Gastrocnemius medialis (tissue), 4 donors: Measurements from ENCODE around the gene LAMB1. TPM values are rescaled to one million over a fixed set of nuclear protein-coding genes. Genes with fewer than 3 reads are reported as not detected.
"Not testable (repeated sequence)": the region's sequence is repeated elsewhere in the genome, so short reads cannot be mapped to it uniquely, and the experiment has no call there.

Source experiments
- ATAC-seq, 2 donors: fragments of 150-250 bp; one replicate each; pipeline ENCODE4 v1.9.1; 2016
- DNase-seq, 2 donors: peaks; one replicate each; pipeline ENCODE4 v3.0.0-alpha.2; 2019
- H3K27ac ChIP-seq, 4 donors: fragments of 200-600 bp; sonication (generic); 1 replicate in 1 of 4; 2 replicates in 3 of 4; pipeline ENCODE4 v1.5.1; 2016 to 2018; ENCODE audit warnings: mild to moderate bottlenecking in 2 of 4, moderate library complexity in 1 of 4
- H3K27me3 ChIP-seq, 3 donors: fragments of 200-600 bp; sonication (generic) in 2 of 3; 1 replicate in 1 of 3; 2 replicates in 2 of 3; pipeline versions ENCODE4 v1.5.1 to v1.6.0; 2016 to 2019; ENCODE audit warnings: mild to moderate bottlenecking in 1 of 3, moderate library complexity in 1 of 3
- H3K36me3 ChIP-seq, 2 donors: fragments of 200-600 bp; sonication (generic) in 1 of 2; one replicate each; pipeline ENCODE4 v1.5.1; 2017 to 2018
- H3K4me1 ChIP-seq, 2 donors: fragments of 200-600 bp; sonication (generic) in 1 of 2; one replicate each; pipeline ENCODE4 v1.5.1; 2016 to 2017; ENCODE audit warnings: mild to moderate bottlenecking in 2 of 2
- H3K4me3 ChIP-seq, 4 donors: fragments of 200-600 bp; sonication (generic) in 3 of 4; 1 replicate in 1 of 4; 2 replicates in 3 of 4; pipeline ENCODE4 v1.5.1; 2016 to 2019; ENCODE audit warnings: mild to moderate bottlenecking in 2 of 4
- H3K9me3 ChIP-seq, 3 donors: fragments of 200-600 bp; sonication (generic) in 2 of 3; 1 replicate in 1 of 3; 2 replicates in 2 of 3; pipeline ENCODE4 v1.5.1; 2016 to 2019
- POLR2A ChIP-seq, 2 donors: fragments of 450-650 bp; IDR thresholded peaks; one replicate each; pipeline ENCODE4 v1.6.1; 2017; ENCODE audit warnings: antibody characterized with exemption in 2 of 2, mild to moderate bottlenecking in 2 of 2, moderate library complexity in 2 of 2
- in situ Hi-C, 4 donors: fragments of 200-750 bp; cut with MboI; loops; one replicate each; pipeline versions ENCODE4 v1.15.0 to v1.8.0; 2017; ENCODE audit warnings: low sequenced_read_pairs in 4 of 4
- intact Hi-C: fragments of 100-400 bp; cut with DNase I; formaldehyde crosslinking; loops from one replicate; pipeline ENCODE4 v1.15.1; 2023; ENCODE audit warnings: low total_unique reads
- total RNA-seq, 4 donors: library from RNA; depleted of rRNA; stranded (reverse); fragments of >200 nt; gene quantifications; one replicate each; pipeline versions ENCODE4 v1.1.0 to v1.2.3, GENCODE V29; 2016
- TF ChIP-seq, protein P1 (sequence below), 5 experiments: fragments of 450-650 bp in 3 of 5; fragments of 200-600 bp in 2 of 5; sonication (generic) in 2 of 5; IDR thresholded peaks in 4 of 5; conservative IDR thresholded peaks in 1 of 5; 1 replicate in 4 of 5; 2 replicates in 1 of 5; pipeline ENCODE4 v1.5.1; 2016 to 2019; ENCODE audit warnings: antibody characterized with exemption in 5 of 5, mild to moderate bottlenecking in 3 of 5, moderate library complexity in 3 of 5

The LAMB1 gene
- total RNA-seq, 4 donors from 2014 or later, result 14.5 to 56.6 (median 29.8) TPM

DNA sequence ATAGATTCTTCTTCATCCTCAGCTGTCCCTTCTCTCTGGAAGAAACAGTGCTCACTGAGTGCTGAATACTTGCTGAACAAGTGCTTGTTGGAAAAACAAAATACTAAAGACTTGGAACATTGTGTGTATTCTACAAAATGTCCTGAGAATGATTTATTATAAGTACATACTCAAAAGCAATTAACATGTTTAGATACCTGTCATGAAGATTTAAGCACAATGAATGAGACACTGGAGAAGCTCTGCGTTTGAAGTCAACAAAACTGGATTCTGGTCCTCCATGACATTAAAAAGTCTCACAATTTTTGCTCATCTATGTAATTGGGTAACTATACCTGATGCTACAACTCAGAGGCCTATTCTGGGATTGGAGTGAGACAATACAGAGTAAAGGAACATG, 34.8 kb upstream of the LAMB1 start:
- TF ChIP-seq, protein P1, sequence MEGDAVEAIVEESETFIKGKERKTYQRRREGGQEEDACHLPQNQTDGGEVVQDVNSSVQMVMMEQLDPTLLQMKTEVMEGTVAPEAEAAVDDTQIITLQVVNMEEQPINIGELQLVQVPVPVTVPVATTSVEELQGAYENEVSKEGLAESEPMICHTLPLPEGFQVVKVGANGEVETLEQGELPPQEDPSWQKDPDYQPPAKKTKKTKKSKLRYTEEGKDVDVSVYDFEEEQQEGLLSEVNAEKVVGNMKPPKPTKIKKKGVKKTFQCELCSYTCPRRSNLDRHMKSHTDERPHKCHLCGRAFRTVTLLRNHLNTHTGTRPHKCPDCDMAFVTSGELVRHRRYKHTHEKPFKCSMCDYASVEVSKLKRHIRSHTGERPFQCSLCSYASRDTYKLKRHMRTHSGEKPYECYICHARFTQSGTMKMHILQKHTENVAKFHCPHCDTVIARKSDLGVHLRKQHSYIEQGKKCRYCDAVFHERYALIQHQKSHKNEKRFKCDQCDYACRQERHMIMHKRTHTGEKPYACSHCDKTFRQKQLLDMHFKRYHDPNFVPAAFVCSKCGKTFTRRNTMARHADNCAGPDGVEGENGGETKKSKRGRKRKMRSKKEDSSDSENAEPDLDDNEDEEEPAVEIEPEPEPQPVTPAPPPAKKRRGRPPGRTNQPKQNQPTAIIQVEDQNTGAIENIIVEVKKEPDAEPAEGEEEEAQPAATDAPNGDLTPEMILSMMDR (IDR thresholded peaks at IDR 0.05 in 4 of 5, conservative IDR thresholded peaks at IDR 0.05 in 1 of 5), result no peak
- TF ChIP-seq POLR2A (IDR thresholded peaks at IDR 0.05), result no peak

DNA sequence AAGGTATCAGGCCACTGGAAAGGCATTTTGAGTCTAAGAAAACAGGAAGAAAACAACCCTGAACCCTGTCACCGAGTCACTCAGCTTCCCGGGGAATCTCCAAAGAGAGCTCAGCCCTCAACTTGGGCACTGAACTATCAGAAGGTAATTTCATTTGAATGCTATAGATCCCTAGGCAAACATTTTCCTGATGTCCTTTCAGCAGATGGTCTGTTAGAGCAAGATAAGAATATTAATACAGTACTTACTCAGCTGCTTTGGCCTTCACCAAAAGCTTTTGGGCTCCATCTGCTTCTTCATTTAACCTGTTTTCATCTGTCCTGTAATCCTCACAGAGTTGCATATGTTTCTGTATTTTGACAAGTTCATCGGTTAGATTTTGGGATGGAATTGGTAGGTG, 34.2 kb upstream of the LAMB1 start:
- DNase-seq (no peak), ATAC-seq (no peak)
- H3K4me3 ChIP-seq, result no peak overlapping the region
- intact Hi-C loops, result no loop called here
- no peaks in the 10 kb centered on the region for H3K27me3 ChIP-seq
- H3K36me3 ChIP-seq, result no peaks in the 10 kb centered on the region
- in situ Hi-C loops, result no loop called here
- H3K4me1 ChIP-seq, result no peaks in the 10 kb centered on the region
- H3K27ac ChIP-seq, result no peak overlapping the region
- H3K9me3 ChIP-seq, result no peaks in the 10 kb centered on the region
- no peak for TF ChIP-seq POLR2A (IDR thresholded peaks at IDR 0.05)
- TF ChIP-seq, protein P1 (IDR thresholded peaks at IDR 0.05 in 4 of 5, conservative IDR thresholded peaks at IDR 0.05 in 1 of 5), result no peak

More for the DNA sequence above, 34.8 kb upstream of the LAMB1 start:
- intact Hi-C loops, result no loop called here
- in situ Hi-C loops, result no loop called here
- H3K9me3 ChIP-seq, result no peaks in the 10 kb centered on the region
- no peaks in the 10 kb centered on the region for H3K4me1 ChIP-seq
- ATAC-seq, result no peak
- H3K27me3 ChIP-seq, result no peaks in the 10 kb centered on the region
- no peak for DNase-seq
- no peak overlapping the region for H3K4me3 ChIP-seq
- no peaks in the 10 kb centered on the region for H3K36me3 ChIP-seq
- no peak overlapping the region for H3K27ac ChIP-seq

DNA sequence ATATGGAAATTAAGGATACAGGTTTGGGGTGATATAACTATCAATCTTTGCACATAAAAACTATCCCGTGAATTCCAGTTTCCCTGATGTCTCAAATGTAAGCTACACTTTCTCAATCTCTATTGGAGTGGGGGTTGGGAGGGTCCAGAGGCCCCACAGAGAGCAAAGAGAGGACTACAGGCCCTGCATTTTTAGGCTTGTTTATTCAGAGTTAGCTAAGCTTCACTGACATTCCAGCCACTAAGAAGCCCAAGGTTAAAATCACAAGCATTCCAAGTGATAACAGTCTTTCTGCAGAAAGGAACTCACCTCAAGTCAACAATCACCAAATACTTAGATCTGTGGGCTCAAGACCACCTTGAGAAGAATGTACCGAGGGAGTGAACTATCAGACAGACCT, 31.6 kb upstream of the LAMB1 start:
- Histone ChIP-seq H3K36me3 (no peaks in the 10 kb centered on the region), H3K4me3 (no peak overlapping the region), H3K27ac (no peak overlapping the region), H3K27me3 (no peaks in the 10 kb centered on the region), H3K4me1 (no peaks in the 10 kb centered on the region), H3K9me3 (no peaks in the 10 kb centered on the region)
- DNase-seq (no peak), ATAC-seq (no peak)
- intact Hi-C loops (no loop called here), in situ Hi-C loops (no loop called here)
- TF ChIP-seq POLR2A (IDR thresholded peaks at IDR 0.05), result no peak
- TF ChIP-seq, protein P1 (IDR thresholded peaks at IDR 0.05 in 4 of 5, conservative IDR thresholded peaks at IDR 0.05 in 1 of 5), result no peak

DNA sequence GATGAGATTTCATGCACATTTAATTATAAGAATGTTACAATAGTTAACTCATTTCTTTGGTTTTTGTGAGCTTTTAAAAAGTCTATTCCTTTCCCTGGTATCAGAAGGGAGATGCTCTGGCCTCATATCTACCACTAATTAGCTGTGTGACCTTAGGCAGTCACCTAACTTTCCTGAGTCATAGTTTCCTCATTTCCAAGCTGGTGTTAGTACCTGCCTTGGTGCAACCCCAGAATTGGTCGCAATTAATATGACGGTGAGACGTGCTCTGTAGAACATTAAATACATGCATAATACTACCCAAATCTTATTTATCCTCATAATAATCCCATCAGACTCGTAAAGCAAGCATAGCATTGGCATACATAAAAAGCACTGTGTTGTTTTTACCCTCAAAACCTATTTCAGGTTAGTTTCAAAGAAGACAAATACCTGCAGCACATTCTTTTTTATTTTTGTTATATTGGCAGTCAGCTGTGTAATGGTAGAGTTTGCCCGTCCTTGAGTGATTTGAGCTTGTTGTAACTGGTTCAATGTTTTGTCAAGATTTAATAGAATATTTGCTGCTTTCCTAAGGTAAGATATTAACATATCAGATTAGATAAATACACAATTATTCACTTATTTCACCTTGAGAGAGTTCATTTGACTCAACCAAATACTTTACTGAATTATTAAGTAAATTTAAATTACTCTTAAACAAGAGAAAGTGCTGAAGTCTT, 31.0 kb upstream of the LAMB1 start:
- no peaks in the 10 kb centered on the region for H3K36me3 ChIP-seq
- intact Hi-C loops, result no loop called here
- in situ Hi-C loops, result no loop called here
- DNase-seq, result no peak
- no peak overlapping the region for H3K4me3 ChIP-seq
- H3K27me3 ChIP-seq, result no peaks in the 10 kb centered on the region
- TF ChIP-seq POLR2A (IDR thresholded peaks at IDR 0.05), result no peak
- TF ChIP-seq, protein P1 (IDR thresholded peaks at IDR 0.05 in 4 of 5, conservative IDR thresholded peaks at IDR 0.05 in 1 of 5), result no peak
- ATAC-seq, result no peak
- no peaks in the 10 kb centered on the region for H3K9me3 ChIP-seq
- no peak overlapping the region for H3K27ac ChIP-seq
- no peaks in the 10 kb centered on the region for H3K4me1 ChIP-seq

DNA sequence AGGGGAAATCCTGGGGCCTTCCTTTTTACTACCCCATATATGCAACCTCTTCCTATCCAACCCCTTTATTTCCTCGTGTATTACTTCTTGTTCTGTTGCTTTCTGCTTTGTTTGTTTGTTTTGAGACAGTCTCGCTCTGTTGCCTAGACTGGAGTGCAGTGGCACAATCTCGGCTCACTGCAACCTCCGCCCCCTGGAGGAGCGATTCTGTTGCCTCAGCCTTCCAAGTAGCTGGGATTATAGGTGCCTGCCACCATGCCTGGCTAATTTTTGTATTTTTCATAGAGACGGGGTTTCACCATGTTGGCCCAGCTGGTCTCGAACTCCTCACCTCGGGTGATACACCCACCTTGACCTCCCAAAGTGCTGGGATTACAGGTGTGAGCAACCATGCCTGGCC, 30.3 kb upstream of the LAMB1 start:
- H3K27me3 ChIP-seq, H3K27ac ChIP-seq, DNase-seq, H3K4me1 ChIP-seq, intact Hi-C loops, in situ Hi-C loops, H3K36me3 ChIP-seq, H3K9me3 ChIP-seq, H3K4me3 ChIP-seq, ATAC-seq: not testable (repeated sequence)
